ENCODE results near the gene MIER1.

GRCh38 chr1:66981679-66982078, 56.9 kb downstream of the MIER1 start:
- peak; percentile 17 for TF ChIP-seq POLR2AphosphoS5 (IDR thresholded peaks at IDR 0.05)
- no peak for TF ChIP-seq CTCF (IDR thresholded peaks at IDR 0.05)
- no peak for TF ChIP-seq POLR2A (IDR thresholded peaks at IDR 0.05)

Measured in prostate gland (tissue), 2 donors.